ENCODE measurements around the gene OR56A3.

DNA sequence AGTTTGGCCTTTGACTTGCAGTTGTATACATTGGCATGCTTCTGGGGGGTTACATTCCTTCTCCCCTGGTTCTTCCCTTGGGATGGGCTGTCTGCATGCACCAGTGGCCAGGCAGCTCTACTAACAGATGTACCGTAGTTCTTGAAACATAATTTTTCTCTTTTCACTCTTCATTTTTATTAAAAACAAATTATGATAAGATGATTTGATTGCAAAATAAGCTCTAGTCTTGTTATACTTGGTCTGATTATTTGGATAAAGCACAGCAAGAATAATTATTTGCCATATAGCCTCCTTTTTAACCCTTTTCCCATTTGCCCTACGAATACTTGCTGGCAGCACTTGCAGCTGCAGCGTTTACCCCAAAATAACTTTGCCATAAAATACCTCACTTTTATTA is 13.5 kb downstream of the OR56A3 start:
- TF ChIP-seq ATF7 (IDR thresholded peaks at IDR 0.05; ENCODE audit: low read depth) = no peak
- TF ChIP-seq CEBPB (IDR thresholded peaks at IDR 0.05; ENCODE audit: borderline replicate concordance in 1 of 2, low read depth in 2 of 2, low read length in 2 of 2) = no peak

Data from GM12878 (cell line).